ENCODE results near the gene SSC4D. TPM values are rescaled to one million over a fixed set of nuclear protein-coding genes. Genes with fewer than 3 reads are reported as not detected.
A peak's percentile ranks its signal among the peaks of the same experiment; 100 is the strongest.

Gene SSC4D
- total and polyA plus RNA-seq, 9 of the 15 experiments (the other 6 are each of a cell fraction or from before 2014, with no cell fraction given), result 0.06 to 1.1 (median 0.85) TPM; not detected in 1

DNA sequence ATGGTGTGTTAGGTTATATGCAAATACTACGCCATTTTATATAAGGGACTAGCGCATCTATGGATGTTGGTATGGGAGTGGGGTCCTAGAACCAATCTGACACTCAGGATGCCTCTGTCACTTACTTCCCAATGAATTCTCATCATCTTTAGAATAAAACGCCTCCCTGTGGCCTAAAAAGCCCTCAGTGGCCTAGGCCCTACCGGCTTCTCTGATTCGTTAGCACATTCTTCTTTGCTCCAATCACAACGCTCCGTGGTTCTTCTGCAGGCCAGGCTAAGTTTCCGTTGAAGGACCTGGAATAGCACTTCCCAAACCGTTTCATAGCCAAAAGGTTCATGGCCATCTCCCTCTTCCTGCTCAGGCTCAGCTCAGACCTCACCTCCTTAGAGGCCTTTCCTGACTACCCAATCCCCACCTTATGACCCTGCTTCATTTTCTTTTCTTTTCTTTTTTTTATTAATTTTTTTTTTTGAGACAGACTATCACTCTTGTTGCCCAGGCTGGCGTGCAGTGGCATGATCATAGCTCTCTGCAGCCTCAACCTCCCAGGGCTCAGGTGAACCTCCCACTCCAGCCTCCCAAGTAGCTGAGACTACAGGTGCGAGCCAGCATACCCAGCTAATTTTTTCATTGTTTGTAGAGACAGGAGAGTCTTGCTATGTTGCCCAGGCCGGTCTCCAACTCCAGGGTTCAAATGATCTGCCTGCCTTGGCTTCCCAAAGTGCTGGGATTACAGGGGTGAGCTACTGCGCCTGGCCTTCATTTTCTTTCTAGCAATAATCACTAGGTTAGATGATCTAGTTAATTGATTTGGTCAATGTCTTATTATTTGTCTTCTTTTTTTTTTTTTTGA, 26.2 kb downstream of the SSC4D start (continued):
- TF ChIP-seq NR0B1 (IDR thresholded peaks at IDR 0.05; ENCODE audit: partially characterized antibody), result no peak
- TF ChIP-seq ILK (tag; IDR thresholded peaks at IDR 0.05; ENCODE audit: borderline replicate concordance, low read depth), result no peak
- no peak for TF ChIP-seq CBX3 (IDR thresholded peaks at IDR 0.05; ENCODE audit: borderline replicate concordance in 1 of 2, low read length in 2 of 2)
- TF ChIP-seq CXXC5 (CRISPR knock-in tag; IDR thresholded peaks at IDR 0.05), result peak; percentile 7
- TF ChIP-seq CHD7 (IDR thresholded peaks at IDR 0.05; ENCODE audit: low read depth, low read length), result no peak
- TF ChIP-seq ZNF699 (CRISPR knock-in tag; IDR thresholded peaks at IDR 0.05; ENCODE audit: insufficient replicate concordance), result no peak
- no peak for TF ChIP-seq ZNF57 (CRISPR knock-in tag; IDR thresholded peaks at IDR 0.05)
- no peak for TF ChIP-seq PPARD (CRISPR knock-in tag; IDR thresholded peaks at IDR 0.05)
- TF ChIP-seq FOXA1 (IDR thresholded peaks at IDR 0.05; ENCODE audit: borderline replicate concordance), result no peak
- TF ChIP-seq ZNF696 (CRISPR knock-in tag; conservative IDR thresholded peaks at IDR 0.05), result no peak
- TF ChIP-seq CBX8 (IDR thresholded peaks at IDR 0.05; ENCODE audit: borderline replicate concordance, extremely low read depth, low read depth, low read length, poor library complexity, severe bottlenecking), result no peak
- 0 out of 2 replicates have a peak, but pooled peaks have one; percentile 13 for TF ChIP-seq NFE2 (IDR thresholded peaks at IDR 0.05; ENCODE audit: low read depth)
- no peak for TF ChIP-seq POLR3A (IDR thresholded peaks at IDR 0.05; ENCODE audit: borderline replicate concordance, extremely low read depth, insufficient read depth, insufficient read length)

Measured in K562 (cell line).